ENCODE data around the gene SATL1.

DNA sequence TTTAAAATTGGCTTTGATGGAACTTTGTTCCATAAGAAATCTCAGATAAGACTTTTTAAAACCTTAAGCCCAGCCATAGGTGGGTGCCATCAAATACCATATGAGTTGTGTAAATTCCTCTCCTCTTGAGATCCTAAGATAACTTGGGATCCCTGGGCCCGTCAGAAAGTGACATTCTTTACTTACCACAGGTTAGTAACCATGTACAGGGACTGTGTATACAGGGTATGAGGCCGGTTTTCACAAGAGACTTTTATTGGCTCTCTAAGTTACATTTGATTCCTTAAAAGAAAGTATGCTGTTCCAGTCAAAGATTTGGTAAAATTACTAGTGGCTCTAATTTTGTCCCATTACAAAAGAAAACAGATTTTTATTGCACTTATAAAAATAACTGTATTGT, 129.8 kb downstream of the SATL1 start:
- no peak for TF ChIP-seq YY1 (IDR thresholded peaks at IDR 0.05; ENCODE audit: insufficient read depth, insufficient read length)
- TF ChIP-seq ZNF274 (IDR thresholded peaks at IDR 0.05; ENCODE audit: low read depth, low read length): no peak
- no peak for TF ChIP-seq SUZ12 (IDR thresholded peaks at IDR 0.05; ENCODE audit: extremely low read depth, insufficient read depth, insufficient read length)

Data from NT2/D1 (cell line).